ENCODE measurements around the gene MYLK3. TPM values are rescaled to one million over a fixed set of nuclear protein-coding genes. Genes with fewer than 3 reads are reported as not detected.
A peak's percentile ranks its signal among the peaks of the same experiment; 100 is the strongest.

The MYLK3 gene
- total RNA-seq, 4 donors from 2014 or later = 0.33 to 1.2 (median 0.57) TPM

DNA sequence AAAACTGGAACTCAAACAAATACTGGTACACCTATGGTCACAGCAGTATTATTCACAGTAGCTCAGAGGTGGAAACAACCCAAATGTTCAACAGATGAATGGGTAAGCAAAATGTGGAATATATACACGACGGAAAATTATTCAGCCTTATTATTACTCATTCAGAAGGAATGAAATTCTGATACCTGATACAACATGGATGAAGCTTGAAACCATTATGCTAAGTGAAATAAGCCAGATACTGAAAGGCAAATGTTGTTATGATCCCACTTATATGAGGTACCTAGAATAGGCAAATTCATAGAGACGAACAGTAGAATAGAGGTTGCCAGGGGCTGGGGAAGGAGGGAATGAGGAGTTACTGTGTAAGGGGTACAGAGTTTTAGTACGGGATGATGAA is 27.1 kb upstream of the MYLK3 start:
- no peaks in the 10 kb centered on the region for H3K9me3 ChIP-seq
- intact Hi-C loops (cut with DNase I) = no loop called here
- no peak for DNase-seq (ENCODE audit: extremely low spot score)
- TF ChIP-seq POLR2A (IDR thresholded peaks at IDR 0.05; ENCODE audit: low read depth) (no peak), EP300 (IDR thresholded peaks at IDR 0.05) (no peak), POLR2AphosphoS5 (IDR thresholded peaks at IDR 0.05) (no peak)
- TF ChIP-seq, protein P1, sequence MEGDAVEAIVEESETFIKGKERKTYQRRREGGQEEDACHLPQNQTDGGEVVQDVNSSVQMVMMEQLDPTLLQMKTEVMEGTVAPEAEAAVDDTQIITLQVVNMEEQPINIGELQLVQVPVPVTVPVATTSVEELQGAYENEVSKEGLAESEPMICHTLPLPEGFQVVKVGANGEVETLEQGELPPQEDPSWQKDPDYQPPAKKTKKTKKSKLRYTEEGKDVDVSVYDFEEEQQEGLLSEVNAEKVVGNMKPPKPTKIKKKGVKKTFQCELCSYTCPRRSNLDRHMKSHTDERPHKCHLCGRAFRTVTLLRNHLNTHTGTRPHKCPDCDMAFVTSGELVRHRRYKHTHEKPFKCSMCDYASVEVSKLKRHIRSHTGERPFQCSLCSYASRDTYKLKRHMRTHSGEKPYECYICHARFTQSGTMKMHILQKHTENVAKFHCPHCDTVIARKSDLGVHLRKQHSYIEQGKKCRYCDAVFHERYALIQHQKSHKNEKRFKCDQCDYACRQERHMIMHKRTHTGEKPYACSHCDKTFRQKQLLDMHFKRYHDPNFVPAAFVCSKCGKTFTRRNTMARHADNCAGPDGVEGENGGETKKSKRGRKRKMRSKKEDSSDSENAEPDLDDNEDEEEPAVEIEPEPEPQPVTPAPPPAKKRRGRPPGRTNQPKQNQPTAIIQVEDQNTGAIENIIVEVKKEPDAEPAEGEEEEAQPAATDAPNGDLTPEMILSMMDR (IDR thresholded peaks at IDR 0.05) = no peak
- no peaks in the 10 kb centered on the region for H3K4me1 ChIP-seq
- 85% methylated on average over 4 of the region's 4 CpGs for WGBS
- H3K27ac ChIP-seq (replicated peaks in 1 of 4) = no peak overlapping the region
- H3K27me3 ChIP-seq = no peaks in the 10 kb centered on the region
- no peak overlapping the region for H3K4me3 ChIP-seq
- no peaks in the 10 kb centered on the region for H3K36me3 ChIP-seq

DNA sequence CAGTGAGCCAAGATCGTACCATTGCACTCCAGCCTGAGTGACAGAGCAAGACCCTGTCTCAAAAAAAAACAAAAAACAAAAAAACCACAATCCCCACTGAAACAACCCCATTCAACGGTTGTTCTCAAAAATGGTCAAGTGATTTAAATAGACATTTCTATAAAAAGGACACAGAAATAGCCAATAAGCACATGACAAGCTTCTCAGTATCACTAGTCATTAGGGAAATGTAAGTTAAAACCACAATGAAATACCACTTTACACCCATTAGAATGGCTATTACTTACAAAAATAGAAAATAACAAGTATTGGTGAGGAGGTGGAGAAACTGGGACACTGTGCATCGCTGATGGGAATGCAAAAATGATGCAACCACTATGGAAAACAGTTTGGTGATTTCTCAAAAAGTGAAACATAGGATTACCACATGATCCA is 26.6 kb upstream of the MYLK3 start:
- H3K36me3 ChIP-seq = no peaks in the 10 kb centered on the region
- H3K27ac ChIP-seq (replicated peaks in 1 of 4) = no peak overlapping the region
- no peaks in the 10 kb centered on the region for H3K9me3 ChIP-seq
- TF ChIP-seq EP300 (IDR thresholded peaks at IDR 0.05) (no peak), POLR2AphosphoS5 (IDR thresholded peaks at IDR 0.05) (no peak), POLR2A (IDR thresholded peaks at IDR 0.05; ENCODE audit: low read depth) (no peak)
- TF ChIP-seq, protein P1 (IDR thresholded peaks at IDR 0.05) = no peak
- WGBS = 75% methylated on average over 3 of the region's 3 CpGs
- no peaks in the 10 kb centered on the region for H3K4me1 ChIP-seq
- intact Hi-C loops (cut with DNase I) = no loop called here
- no peaks in the 10 kb centered on the region for H3K27me3 ChIP-seq
- no peak overlapping the region for H3K4me3 ChIP-seq
- DNase-seq (ENCODE audit: extremely low spot score) = no peak

DNA sequence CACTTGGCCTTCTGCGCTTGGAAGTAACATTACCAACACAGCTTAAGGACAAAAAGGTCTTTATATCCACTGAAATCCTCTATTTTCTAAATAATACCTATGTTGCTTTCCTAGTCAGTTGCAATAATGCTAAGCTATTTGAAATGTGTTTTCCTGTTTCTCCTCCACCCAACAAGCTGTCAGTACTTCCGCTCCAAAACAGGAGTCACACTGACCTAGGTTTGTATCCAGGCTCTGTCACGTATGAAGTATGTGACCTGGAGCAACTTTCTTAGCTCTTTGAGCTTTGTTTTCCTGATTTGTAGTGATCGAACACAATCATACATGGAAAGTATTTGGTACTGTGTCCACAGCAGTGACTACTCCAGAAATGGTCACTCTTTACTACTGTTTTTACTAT is 24.3 kb upstream of the MYLK3 start:
- WGBS = 91% methylated on average over 4 of the region's 4 CpGs
- no peak for TF ChIP-seq EP300 (IDR thresholded peaks at IDR 0.05)
- no peak for TF ChIP-seq POLR2A (IDR thresholded peaks at IDR 0.05; ENCODE audit: low read depth)
- TF ChIP-seq POLR2AphosphoS5 (IDR thresholded peaks at IDR 0.05) = no peak
- TF ChIP-seq, protein P1 (IDR thresholded peaks at IDR 0.05) = no peak
- Histone ChIP-seq H3K4me1 (no peaks in the 10 kb centered on the region), H3K27ac (replicated peaks in 1 of 4) (no peak overlapping the region), H3K9me3 (no peaks in the 10 kb centered on the region), H3K4me3 (no peak overlapping the region), H3K27me3 (no peaks in the 10 kb centered on the region), H3K36me3 (no peaks in the 10 kb centered on the region)
- intact Hi-C loops (cut with DNase I) = no loop called here
- DNase-seq (ENCODE audit: extremely low spot score) = no peak

DNA sequence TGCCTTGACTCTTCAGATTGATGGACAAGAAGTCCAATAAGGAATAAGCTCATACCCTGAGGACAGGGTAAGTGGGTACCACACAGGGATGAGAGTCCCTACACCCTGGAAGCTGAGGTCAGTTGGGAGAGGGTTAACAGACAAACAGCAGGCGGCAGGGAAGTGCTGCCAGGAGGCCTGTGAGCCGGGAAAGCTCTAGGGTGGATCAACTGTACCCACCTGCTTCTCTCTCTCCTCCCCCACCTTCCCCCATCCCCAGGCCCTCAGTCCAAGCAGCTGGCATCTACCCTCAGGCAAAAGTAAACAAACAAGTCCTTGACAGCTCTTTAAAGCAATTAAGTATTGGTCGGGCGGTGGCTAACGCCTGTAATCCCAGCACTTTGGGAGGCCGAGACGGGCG is 20.7 kb upstream of the MYLK3 start:
- H3K27ac ChIP-seq (replicated peaks in 1 of 4) = no peak overlapping the region
- H3K4me3 ChIP-seq = no peak overlapping the region
- no peak for TF ChIP-seq POLR2A (IDR thresholded peaks at IDR 0.05; ENCODE audit: low read depth)
- TF ChIP-seq POLR2AphosphoS5 (IDR thresholded peaks at IDR 0.05) = no peak
- intact Hi-C loops (cut with DNase I) = no loop called here
- H3K36me3 ChIP-seq = no peaks in the 10 kb centered on the region
- 74% methylated on average over 8 of the region's 8 CpGs for WGBS
- no peaks in the 10 kb centered on the region for H3K9me3 ChIP-seq
- H3K4me1 ChIP-seq = no peaks in the 10 kb centered on the region
- no peak for DNase-seq (ENCODE audit: extremely low spot score)
- H3K27me3 ChIP-seq = no peaks in the 10 kb centered on the region

DNA sequence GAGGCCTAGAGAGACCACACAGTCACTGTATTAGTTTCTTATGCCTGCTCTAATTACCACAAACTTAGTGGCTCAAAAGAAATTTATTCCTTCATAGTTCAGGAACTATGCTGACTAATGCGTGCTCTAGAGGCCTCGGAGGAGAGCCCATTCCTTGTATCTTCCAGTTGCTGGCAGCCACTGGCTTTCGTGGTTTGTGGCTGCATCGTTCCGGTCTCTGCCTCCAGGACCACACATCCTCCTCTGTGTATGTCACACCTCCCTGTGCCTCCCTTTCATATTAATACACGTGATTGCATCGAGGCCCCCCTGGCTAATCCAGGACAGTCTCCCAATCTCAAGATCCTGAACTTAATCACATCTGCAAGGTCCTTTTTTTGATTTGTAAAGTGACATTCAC is 16.9 kb upstream of the MYLK3 start:
- peaks cover 0 to 3% (median 0%) of the 10 kb centered on the region in 4 donors for H3K4me1 ChIP-seq
- WGBS = 75% methylated on average over 7 of the region's 7 CpGs
- TF ChIP-seq POLR2A (IDR thresholded peaks at IDR 0.05; ENCODE audit: low read depth) = no peak
- TF ChIP-seq, protein P1 (IDR thresholded peaks at IDR 0.05) = no peak
- H3K27ac ChIP-seq (replicated peaks in 1 of 4) = no peak overlapping the region
- peak; percentile 80 for DNase-seq (ENCODE audit: extremely low spot score)
- no peaks in the 10 kb centered on the region for H3K9me3 ChIP-seq
- H3K36me3 ChIP-seq = no peaks in the 10 kb centered on the region
- no peak overlapping the region for H3K4me3 ChIP-seq
- intact Hi-C loops (cut with DNase I) = no loop called here
- peaks cover 0 to 4% (median 0%) of the 10 kb centered on the region in 4 donors for H3K27me3 ChIP-seq
